BE2C (cell line): ENCODE results near the gene NWD2.
A peak's percentile ranks its signal among the peaks of the same experiment; 100 is the strongest.

Experiments used
- DNase-seq: peaks from one replicate; pipeline ENCODE4 v3.0.0-alpha.2; 2020
- H3K27me3 ChIP-seq: fragments of 250-450 bp; sonication (Bioruptor Pico); 2 replicates; pipeline ENCODE4 v1.5.1; 2020; ENCODE audit warnings: mild to moderate bottlenecking
- H3K36me3 ChIP-seq: fragments of 250-450 bp; sonication (Bioruptor Pico); 2 replicates; pipeline ENCODE4 v1.5.1; 2020; ENCODE audit warnings: mild to moderate bottlenecking
- H3K4me1 ChIP-seq: fragments of 250-450 bp; sonication (Bioruptor Pico); 2 replicates; pipeline ENCODE4 v1.5.1; 2020
- H3K4me3 ChIP-seq: 2 replicates; pipeline ENCODE4 v1.5.1; 2011; ENCODE audit warnings: low read depth, low read length
- H3K9me3 ChIP-seq: fragments of 250-450 bp; sonication (Bioruptor Pico); 2 replicates; pipeline ENCODE4 v1.5.1; 2020
- TF ChIP-seq, protein P1 (sequence below): IDR thresholded peaks from 2 replicates; pipeline ENCODE4 v1.5.1; 2012; ENCODE audit warnings: mild to moderate bottlenecking, low read depth, low read length

Gene NWD2

DNA sequence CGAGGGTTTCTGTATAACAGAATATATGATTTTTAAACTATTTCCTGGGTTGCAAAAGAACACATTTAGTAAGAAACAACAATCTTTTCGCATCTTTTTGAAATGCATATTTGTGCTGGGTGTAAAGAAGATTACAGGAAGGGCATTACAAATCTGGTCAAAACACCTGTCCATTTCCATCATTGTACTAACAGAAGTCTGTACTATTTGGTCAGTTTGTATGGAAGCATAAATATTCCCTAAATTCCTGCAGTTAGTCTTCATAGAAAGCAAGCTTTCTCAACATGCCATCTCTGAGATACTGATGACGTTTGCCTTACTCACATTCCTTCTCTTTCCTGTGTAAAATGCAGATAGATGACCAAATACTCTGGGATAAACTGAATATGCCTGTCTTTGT is 203.3 kb downstream of the NWD2 start:
- TF ChIP-seq, protein P1, sequence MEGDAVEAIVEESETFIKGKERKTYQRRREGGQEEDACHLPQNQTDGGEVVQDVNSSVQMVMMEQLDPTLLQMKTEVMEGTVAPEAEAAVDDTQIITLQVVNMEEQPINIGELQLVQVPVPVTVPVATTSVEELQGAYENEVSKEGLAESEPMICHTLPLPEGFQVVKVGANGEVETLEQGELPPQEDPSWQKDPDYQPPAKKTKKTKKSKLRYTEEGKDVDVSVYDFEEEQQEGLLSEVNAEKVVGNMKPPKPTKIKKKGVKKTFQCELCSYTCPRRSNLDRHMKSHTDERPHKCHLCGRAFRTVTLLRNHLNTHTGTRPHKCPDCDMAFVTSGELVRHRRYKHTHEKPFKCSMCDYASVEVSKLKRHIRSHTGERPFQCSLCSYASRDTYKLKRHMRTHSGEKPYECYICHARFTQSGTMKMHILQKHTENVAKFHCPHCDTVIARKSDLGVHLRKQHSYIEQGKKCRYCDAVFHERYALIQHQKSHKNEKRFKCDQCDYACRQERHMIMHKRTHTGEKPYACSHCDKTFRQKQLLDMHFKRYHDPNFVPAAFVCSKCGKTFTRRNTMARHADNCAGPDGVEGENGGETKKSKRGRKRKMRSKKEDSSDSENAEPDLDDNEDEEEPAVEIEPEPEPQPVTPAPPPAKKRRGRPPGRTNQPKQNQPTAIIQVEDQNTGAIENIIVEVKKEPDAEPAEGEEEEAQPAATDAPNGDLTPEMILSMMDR, result no peak
- no peak for DNase-seq
- H3K36me3 ChIP-seq, result no peaks in the 10 kb centered on the region
- H3K27me3 ChIP-seq, result peaks cover 28% of the 10 kb centered on the region
- H3K4me1 ChIP-seq, result no peaks in the 10 kb centered on the region
- no peaks in the 10 kb centered on the region for H3K9me3 ChIP-seq
- no peak overlapping the region for H3K4me3 ChIP-seq

DNA sequence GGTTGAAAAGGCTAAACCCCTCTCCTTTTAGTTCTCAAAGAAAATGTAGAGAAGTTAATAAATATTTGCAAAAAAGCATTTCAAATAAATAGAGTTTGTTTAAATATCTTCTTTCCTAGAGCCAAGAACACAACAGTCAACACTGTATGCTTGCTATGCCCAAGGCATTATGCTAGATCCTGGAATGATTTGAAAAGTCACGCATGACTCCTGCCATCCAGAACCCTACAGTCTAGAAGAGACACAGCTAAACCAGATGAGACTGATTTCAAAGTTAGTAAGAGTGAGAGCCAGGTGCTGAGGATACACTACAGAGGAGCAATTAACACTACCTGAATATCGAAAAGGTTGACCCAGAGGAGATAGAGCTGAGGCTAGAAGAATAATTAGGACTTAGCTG is 205.8 kb downstream of the NWD2 start:
- Histone ChIP-seq H3K4me3 (no peak overlapping the region), H3K36me3 (no peaks in the 10 kb centered on the region), H3K4me1 (no peaks in the 10 kb centered on the region), H3K9me3 (no peaks in the 10 kb centered on the region), H3K27me3 (peaks cover 52% of the 10 kb centered on the region)
- DNase-seq, result no peak
- TF ChIP-seq, protein P1, result no peak

DNA sequence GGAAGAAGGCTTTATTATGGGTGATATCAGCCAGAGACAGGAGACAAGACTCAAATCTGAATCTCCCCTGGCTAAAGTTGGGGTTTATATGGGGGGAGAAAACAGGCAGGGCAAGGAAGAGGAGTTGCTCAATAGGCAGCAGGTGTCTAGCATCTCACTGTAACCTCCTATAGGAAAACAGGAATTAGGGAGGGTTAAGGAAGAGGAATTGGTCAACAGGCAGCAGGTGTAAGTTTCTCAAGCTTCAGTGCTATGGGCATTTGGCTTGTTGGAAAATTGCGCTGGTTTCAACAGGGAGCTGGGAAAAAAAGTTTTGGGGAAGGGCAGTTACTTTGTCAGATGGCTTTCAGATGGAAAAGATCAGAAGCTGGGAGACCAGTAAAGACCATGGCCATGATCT is 206.4 kb downstream of the NWD2 start:
- TF ChIP-seq, protein P1, result no peak
- Histone ChIP-seq H3K4me1 (no peaks in the 10 kb centered on the region), H3K36me3 (no peaks in the 10 kb centered on the region), H3K4me3 (no peak overlapping the region), H3K27me3 (peaks cover 53% of the 10 kb centered on the region), H3K9me3 (no peaks in the 10 kb centered on the region)
- DNase-seq, result no peak

DNA sequence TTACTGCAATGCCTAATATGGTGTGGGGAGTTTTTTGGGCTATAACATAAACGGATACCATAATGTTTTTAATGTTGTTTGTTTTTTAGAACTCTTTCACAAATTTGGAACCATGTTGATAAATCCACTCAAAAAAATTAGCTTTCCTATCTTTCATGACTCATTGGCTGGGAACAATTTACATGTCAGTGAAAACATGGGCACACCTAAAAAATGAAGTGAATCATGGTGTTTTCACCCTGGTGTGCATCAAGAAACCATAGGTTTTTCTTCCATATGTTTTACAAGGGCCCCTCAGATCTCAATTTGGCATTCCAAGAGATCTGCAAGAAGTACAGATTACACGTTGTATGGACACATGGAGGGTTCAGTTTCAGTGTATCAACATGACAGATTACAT is 207.1 kb downstream of the NWD2 start:
- TF ChIP-seq, protein P1, result no peak
- DNase-seq, result no peak
- H3K27me3 ChIP-seq, result peaks cover 55% of the 10 kb centered on the region
- H3K4me3 ChIP-seq, result no peak overlapping the region
- no peaks in the 10 kb centered on the region for H3K9me3 ChIP-seq
- H3K36me3 ChIP-seq, result no peaks in the 10 kb centered on the region
- H3K4me1 ChIP-seq, result no peaks in the 10 kb centered on the region

DNA sequence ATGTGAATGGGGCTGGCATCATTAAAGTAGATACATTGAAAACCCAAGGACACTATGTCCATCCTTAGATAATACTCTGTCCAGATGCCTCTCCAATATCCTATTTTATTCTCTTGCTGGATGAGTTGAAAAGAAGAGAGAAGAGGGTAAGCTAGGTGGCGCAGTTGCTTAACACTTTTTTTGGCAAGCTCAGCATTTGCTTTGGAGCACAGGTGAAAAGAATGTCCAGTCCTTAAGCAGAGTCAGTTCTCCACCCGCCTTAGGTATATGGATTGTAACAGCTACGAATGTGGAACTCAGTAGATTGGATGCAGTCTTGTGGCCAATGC is 208.4 kb downstream of the NWD2 start:
- Histone ChIP-seq H3K27me3 (peaks cover 46% of the 10 kb centered on the region), H3K9me3 (no peaks in the 10 kb centered on the region), H3K4me1 (no peaks in the 10 kb centered on the region), H3K4me3 (no peak overlapping the region), H3K36me3 (no peaks in the 10 kb centered on the region)
- TF ChIP-seq, protein P1, result peak; percentile 72
- peak; percentile 43 for DNase-seq

DNA sequence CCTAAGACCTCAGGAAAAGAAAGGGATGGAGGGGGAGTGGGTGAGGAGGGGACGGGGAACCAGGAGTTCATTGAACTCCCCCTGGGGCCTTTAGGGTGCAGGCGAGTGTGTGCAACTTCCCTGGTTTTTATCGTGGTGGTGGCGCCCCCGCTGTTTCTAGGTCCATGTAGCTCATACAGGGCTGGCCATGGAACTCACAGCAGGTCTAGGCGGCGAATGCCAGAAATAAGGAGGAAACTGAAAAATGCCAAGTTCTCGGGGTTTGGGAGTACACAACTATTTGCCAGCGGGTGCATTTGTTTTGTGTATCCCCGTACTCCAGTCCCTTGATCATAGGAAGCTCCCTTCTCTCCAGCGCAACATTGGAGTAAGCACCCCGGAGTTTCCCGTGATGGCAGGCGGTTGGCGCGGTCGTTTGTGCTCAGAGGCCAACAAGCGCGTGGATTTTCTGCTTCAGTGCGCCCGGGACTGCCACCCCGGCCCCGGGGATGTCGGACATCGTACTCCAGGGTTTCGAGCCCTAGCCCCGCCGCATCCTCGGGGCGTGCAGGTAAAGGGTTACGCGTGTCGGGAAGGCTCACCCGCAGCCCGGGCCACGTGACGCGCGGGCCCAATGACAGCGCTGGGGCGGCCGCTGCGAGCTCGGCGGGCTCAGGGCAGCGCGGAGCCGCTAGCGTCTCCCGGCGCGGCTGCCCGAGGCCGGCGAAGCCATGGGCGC is 208.9 kb downstream of the NWD2 start:
- TF ChIP-seq, protein P1, result no peak
- Histone ChIP-seq H3K36me3 (no peaks in the 10 kb centered on the region), H3K9me3 (no peaks in the 10 kb centered on the region), H3K27me3 (peaks cover 43% of the 10 kb centered on the region), H3K4me1 (no peaks in the 10 kb centered on the region), H3K4me3 (peak overlapping the region; percentile 37)
- peak; percentile 32 for DNase-seq
